CD4-positive, alpha-beta T cell treated with Interleukin-10 for 1 hour (primary cell): ENCODE results near the gene ACSF3.
A peak's percentile ranks its signal among the peaks of the same experiment; 100 is the strongest.

Experiments
- DNase-seq: peaks from one replicate; pipeline ENCODE4 v3.0.0-alpha.2; 2020

The ACSF3 gene

GRCh38 chr16:89192956-89193575, 99.4 kb downstream of the ACSF3 start:
- DNase-seq = peak; percentile 70

GRCh38 chr16:89193576-89194293, 100.1 kb downstream of the ACSF3 start:
- DNase-seq = no peak

GRCh38 chr16:89194340-89195311, 101.0 kb downstream of the ACSF3 start:
- no peak for DNase-seq

- no peak for DNase-seq
Observed at GRCh38 chr16:89195521-89196171, 102.0 kb downstream of the ACSF3 start.

GRCh38 chr16:89197033-89197632, 103.5 kb downstream of the ACSF3 start:
- DNase-seq = no peak

- DNase-seq = no peak
Observed at GRCh38 chr16:89197633-89198416, 104.2 kb downstream of the ACSF3 start.

- no peak for DNase-seq
Observed at GRCh38 chr16:89198417-89199240, 105.0 kb downstream of the ACSF3 start.

- no peak for DNase-seq
Observed at GRCh38 chr16:89199241-89200123, 105.8 kb downstream of the ACSF3 start.

GRCh38 chr16:89200124-89200849, 106.6 kb downstream of the ACSF3 start, which contains the start of gene SLC22A31:
SLC22A31 (minus strand) TSS chr16:89200537; CDS start chr16:89200501, 36 bp downstream.
- DNase-seq = no peak

- DNase-seq = no peak
Observed at GRCh38 chr16:89200850-89201411, 107.3 kb downstream of the ACSF3 start.

- peak; percentile 86 for DNase-seq
Observed at GRCh38 chr16:89201439-89202377, 108.1 kb downstream of the ACSF3 start.

GRCh38 chr16:89202422-89203215, 109.0 kb downstream of the ACSF3 start:
- no peak for DNase-seq
